ENCODE data around the gene LRRC8B.

LRRC8B gene

DNA sequence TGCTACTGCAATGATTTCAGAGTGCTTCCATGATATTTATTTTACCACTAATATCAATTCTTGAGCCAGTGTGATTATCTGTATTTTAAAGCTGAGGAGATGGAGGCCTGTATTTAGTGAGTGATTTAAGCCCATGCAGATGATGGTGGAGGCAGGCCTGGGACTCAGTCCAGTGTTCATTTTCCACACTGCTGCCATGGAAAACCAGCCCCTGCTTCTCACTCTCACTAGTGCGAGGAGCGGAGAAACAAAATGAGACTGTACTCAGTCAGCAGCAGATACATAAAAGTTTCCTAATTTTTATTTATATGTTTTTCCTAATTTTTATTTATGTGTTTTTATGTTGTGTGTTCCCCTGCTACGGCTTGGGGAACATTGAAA is 32.8 kb downstream of the LRRC8B start:
- Histone ChIP-seq H3K27ac (ENCODE audit: low read length) (no peak overlapping the region), H3K4me2 (ENCODE audit: insufficient read depth, low read length) (no peak overlapping the region), H3K36me3 (ENCODE audit: insufficient read depth, low read length) (no peaks in the 10 kb centered on the region; the same call in 1 of the 2 replicates), H3K9ac (ENCODE audit: low read depth, low read length) (no peak overlapping the region), H3K9me3 (ENCODE audit: insufficient read depth, low read length, severe bottlenecking) (no peaks in the 10 kb centered on the region), H3K4me1 (ENCODE audit: insufficient read depth, low read length) (peaks cover 9% of the 10 kb centered on the region), H2AFZ (ENCODE audit: low read depth, low read length) (no peak overlapping the region), H4K20me1 (ENCODE audit: insufficient read depth, low read length) (no peaks in the 10 kb centered on the region), H3K79me2 (ENCODE audit: insufficient read depth, low read length) (no peaks in the 10 kb centered on the region), H3K27me3 (ENCODE audit: insufficient read depth, low read length, poor library complexity) (no peaks in the 10 kb centered on the region), H3K4me3 (ENCODE audit: low read depth in 1 of 2, low read length in 2 of 2) (no peak overlapping the region)
- no peak for TF ChIP-seq CTCF (IDR thresholded peaks at IDR 0.05; ENCODE audit: borderline replicate concordance, extremely low read depth, low read length, poor library complexity, severe bottlenecking)
- no peak for TF ChIP-seq EZH2 (IDR thresholded peaks at IDR 0.05; ENCODE audit: borderline replicate concordance, low read depth, low read length, severe bottlenecking)
- no peak for ATAC-seq (ENCODE audit: insufficient read depth, low read depth)
- DNase-seq = no peak

DNA sequence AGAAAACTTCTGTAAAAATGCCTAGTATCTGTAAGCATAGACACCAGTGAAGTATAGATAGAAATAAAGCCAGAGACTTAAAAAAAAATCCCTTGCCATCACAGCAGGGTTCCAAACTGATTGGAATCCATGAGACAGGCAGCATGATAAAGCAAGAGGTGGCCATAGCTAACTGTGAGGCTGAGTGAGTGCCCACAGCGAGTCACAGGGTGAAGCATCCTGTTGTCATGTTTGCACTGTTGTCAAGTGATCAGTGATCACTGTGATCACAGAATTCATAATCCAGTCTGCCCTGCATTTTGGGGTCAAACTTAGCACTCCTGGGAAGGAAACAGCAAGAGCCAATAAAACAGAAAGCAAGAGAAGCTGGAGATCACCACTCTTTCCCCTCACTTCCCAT is 33.3 kb downstream of the LRRC8B start:
- Histone ChIP-seq H3K4me1 (ENCODE audit: insufficient read depth, low read length) (peaks cover 4% of the 10 kb centered on the region), H3K27me3 (ENCODE audit: insufficient read depth, low read length, poor library complexity) (no peaks in the 10 kb centered on the region), H3K36me3 (ENCODE audit: insufficient read depth, low read length) (no peaks in the 10 kb centered on the region; the same call in 1 of the 2 replicates), H3K9ac (ENCODE audit: low read depth, low read length) (no peak overlapping the region), H4K20me1 (ENCODE audit: insufficient read depth, low read length) (no peaks in the 10 kb centered on the region), H3K27ac (ENCODE audit: low read length) (no peak overlapping the region), H3K79me2 (ENCODE audit: insufficient read depth, low read length) (no peaks in the 10 kb centered on the region), H2AFZ (ENCODE audit: low read depth, low read length) (no peak overlapping the region), H3K4me2 (ENCODE audit: insufficient read depth, low read length) (no peak overlapping the region), H3K4me3 (ENCODE audit: low read depth in 1 of 2, low read length in 2 of 2) (no peak overlapping the region), H3K9me3 (ENCODE audit: insufficient read depth, low read length, severe bottlenecking) (no peaks in the 10 kb centered on the region)
- ATAC-seq (ENCODE audit: insufficient read depth, low read depth) (no peak), DNase-seq (no peak)
- TF ChIP-seq EZH2 (IDR thresholded peaks at IDR 0.05; ENCODE audit: borderline replicate concordance, low read depth, low read length, severe bottlenecking) (no peak), CTCF (IDR thresholded peaks at IDR 0.05; ENCODE audit: borderline replicate concordance, extremely low read depth, low read length, poor library complexity, severe bottlenecking) (no peak)

DNA sequence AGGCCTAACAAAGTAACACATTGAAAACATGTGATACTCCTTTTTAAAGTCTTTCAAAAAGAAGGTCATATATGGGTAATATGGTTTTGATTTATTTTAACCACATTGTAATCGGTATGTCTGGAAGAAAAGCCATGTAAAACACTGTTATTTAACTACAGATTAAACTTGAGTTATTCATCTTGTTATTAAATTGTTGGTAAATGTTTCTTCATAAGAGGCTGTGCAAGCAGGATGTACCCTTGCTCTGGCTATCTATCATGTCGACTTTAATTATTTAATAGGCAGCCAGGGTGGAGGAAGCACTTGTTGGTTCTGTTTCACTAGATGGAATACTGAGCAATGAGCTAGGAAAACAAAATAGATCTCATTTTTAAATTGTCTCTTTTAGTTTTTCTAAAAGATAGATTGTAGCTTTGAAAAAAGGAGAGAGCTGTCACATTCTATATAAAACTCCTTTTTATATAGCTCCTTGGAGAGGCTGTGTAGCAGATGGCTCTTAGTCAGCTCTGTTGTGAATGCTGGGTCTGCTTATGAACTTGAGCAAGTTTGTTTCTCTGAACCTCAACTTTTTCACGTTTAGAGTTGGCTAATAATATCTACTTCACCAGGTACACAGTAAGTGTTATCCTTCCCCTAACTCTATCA is 39.5 kb downstream of the LRRC8B start:
- no peak overlapping the region for H3K4me2 ChIP-seq (ENCODE audit: insufficient read depth, low read length)
- TF ChIP-seq CTCF (IDR thresholded peaks at IDR 0.05; ENCODE audit: borderline replicate concordance, extremely low read depth, low read length, poor library complexity, severe bottlenecking) (no peak), EZH2 (IDR thresholded peaks at IDR 0.05; ENCODE audit: borderline replicate concordance, low read depth, low read length, severe bottlenecking) (no peak)
- H3K79me2 ChIP-seq (ENCODE audit: insufficient read depth, low read length) = no peaks in the 10 kb centered on the region

More for the DNA sequence above, 39.5 kb downstream of the LRRC8B start:
- Histone ChIP-seq H3K9me3 (ENCODE audit: insufficient read depth, low read length, severe bottlenecking) (no peaks in the 10 kb centered on the region), H3K36me3 (ENCODE audit: insufficient read depth, low read length) (no peaks in the 10 kb centered on the region), H2AFZ (ENCODE audit: low read depth, low read length) (no peak overlapping the region), H4K20me1 (ENCODE audit: insufficient read depth, low read length) (no peaks in the 10 kb centered on the region), H3K4me1 (ENCODE audit: insufficient read depth, low read length) (no peaks in the 10 kb centered on the region), H3K9ac (ENCODE audit: low read depth, low read length) (no peak overlapping the region), H3K4me3 (ENCODE audit: low read depth in 1 of 2, low read length in 2 of 2) (no peak overlapping the region), H3K27me3 (ENCODE audit: insufficient read depth, low read length, poor library complexity) (no peaks in the 10 kb centered on the region), H3K27ac (ENCODE audit: low read length) (no peak overlapping the region)
- no peak for ATAC-seq (ENCODE audit: insufficient read depth, low read depth)
- no peak for DNase-seq

All from DND-41 (cell line).